Stimulated activated CD4-positive, alpha-beta T cell treated with anti-CD3 and anti-CD28 coated beads, Interleukin-2, amount 100 ng/mL, for 48 hours (primary cell): ENCODE results near the gene NDUFV2.
"Not testable (repeated sequence)": the region's sequence is repeated elsewhere in the genome, so short reads cannot be mapped to it uniquely, and the experiment has no call there.

Source experiments
- DNase-seq, 2 donors: peaks; one replicate each; pipeline ENCODE4 v3.0.0-alpha.2; 2020

The NDUFV2 gene

DNA sequence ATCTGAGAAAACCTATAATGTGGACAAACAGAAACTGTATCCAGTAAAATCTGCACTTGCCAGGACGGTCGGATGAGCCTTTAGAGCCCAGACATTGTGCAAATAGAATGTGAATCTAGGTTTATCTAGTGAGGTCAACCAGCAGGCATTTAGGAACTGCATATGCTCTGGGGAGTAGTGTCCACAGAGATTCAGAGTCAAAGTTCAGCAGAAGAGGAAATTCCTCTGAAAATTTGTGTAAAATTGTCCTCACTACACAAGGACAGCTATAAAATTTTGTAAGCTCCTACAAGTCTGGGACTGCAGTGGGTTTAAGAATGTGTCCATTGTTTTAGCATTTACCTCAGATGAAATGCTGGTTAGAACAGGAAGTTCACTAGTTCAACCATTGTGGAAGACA, 9.8 kb upstream of the NDUFV2 start:
- DNase-seq, result no peak

DNA sequence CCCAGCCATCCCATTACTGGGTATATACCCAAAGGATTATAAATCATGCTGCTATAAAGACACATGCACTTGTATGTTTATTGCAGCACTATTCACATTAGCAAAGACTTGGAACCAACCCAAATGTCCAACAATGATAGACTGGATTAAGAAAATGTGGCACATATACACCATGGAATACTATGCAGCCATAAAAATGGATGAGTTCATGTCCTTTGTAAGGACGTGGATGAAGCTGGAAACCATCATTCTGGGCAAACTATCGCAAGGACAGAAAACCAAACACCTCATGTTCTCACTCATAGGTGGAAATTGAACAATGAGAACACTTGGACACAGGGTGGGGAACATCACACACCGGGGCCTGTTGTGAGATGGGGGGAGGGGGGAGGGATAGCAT, 9.4 kb upstream of the NDUFV2 start:
- DNase-seq, result not testable (repeated sequence)

DNA sequence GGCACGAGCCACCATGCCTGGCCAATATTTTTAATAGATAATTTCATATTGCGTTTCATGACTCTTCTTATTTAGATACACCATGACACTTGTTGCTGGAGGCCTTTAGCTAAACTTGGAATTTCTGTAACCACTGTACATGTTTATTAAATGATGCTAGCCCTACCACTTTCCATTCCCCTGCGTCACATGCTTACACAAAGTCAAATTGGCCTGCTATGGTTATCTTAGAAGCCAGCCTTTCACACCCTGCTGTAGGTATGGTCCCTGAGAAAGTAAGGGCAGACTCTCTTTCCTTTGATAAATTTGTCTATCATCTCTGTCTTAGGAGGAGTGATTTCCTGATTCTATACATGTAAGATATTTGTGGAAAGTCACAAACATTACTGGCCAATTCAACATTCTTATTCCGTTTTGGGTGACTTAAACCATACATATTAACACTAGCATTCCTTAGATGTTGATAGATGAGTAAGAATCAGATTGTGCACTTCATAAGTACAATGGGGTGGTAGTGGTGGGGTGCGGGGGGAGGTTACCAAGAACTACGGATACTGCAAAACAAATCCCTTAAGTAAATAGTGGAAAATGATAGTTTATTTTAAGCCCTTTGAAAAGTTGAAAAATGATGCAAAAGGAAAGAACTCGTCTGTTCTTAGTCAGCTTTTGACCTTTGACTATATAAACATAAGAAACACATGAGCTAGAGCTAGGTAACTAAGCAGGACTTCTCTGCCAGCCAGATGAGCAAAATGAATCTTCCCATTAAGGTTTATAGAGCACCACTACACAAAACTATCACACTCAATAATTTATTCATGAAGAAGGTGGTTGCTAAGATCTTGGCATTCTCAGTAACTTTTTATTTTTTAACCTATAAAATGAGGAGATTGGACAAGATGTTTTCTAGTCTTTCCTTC, 7.9 kb upstream of the NDUFV2 start:
- DNase-seq, result peak in 1 of 2 donors; percentile 41

GRCh38 chr18:9095297-9096006, 7.0 kb upstream of the NDUFV2 start:
- DNase-seq, result peak in 1 of 2 donors; percentile 38

GRCh38 chr18:9096007-9096371, 6.5 kb upstream of the NDUFV2 start:
- DNase-seq, result no peak

DNA sequence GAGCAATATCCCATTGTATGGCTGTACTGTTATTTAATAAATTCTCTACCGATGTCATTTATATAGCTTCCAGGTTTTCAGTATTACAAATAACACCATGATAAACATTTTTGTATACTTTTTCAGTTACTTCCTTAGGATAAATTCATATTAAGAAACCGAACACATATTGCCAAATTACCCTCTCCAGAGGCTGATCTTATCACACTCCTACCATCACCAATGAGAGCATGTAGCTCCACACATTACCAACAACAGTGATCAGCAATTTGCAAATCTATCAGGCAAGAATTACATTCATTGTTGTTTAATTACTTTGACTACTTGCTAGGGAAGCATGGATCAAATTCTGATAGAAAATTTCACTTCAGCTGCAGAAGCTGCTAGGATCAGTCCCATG, 5.8 kb upstream of the NDUFV2 start:
- DNase-seq, result no peak

DNA sequence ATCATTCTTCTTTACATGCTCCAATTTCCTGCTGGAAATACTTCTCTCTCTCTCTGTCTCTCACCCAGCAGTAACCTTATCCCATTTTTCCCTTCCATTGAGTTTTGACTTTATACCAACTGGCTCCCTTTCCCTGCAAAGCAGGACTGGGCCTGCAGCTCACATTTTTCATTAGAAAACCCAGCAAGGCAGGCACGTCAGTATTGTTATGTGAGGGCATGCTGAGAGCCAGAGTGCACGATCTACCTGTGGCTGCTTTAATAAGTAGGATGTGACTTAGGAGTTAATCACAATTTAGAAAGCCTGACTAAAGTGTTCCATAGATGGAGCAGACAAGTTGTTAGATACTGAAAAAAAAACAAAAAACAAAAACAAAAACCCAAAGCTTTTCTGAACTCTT, 5.2 kb upstream of the NDUFV2 start:
- DNase-seq, result no peak

GRCh38 chr18:9100796-9101195, 1.7 kb upstream of the NDUFV2 start:
- DNase-seq, result no peak

DNA sequence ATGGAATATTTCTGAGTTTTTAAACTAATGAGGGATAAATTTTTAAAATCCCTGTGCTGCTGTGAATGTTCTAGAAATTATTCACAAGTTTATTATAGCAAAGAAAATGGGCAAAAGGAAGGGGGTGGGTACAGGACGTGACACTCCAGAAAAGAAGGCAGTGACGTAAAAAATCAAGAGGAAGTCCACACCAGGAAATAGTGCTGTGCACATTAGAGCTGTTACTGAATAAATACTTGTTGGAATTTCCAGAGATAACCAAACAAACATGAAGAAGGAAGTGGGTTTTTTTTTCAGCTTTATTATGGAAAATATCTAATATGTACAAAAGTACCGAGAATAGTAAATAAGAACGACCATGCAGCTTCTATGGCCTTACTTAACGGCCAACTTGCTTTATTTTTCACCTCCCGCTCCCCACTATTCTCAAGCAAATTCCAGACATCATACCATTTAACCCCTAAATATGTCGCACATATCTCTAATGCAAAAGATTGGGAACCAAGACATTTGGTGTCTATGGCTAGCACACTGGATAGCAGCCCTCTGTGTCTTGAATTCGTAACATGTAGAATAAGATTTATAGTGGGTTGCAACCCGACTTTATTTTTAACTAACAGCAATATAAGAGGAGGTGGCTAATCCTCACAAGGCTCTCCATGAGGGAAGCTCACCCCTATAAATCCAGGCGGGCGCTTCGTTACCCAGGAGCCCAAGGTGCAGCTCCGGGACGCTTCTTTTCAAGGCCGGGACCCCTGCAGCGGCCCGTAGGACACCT, 580 bp upstream of the NDUFV2 start:
- DNase-seq, result no peak

GRCh38 chr18:9103376-9103873, 926 bp downstream of the NDUFV2 start:
- DNase-seq, result no peak

- DNase-seq, result no peak
Observed at GRCh38 chr18:9104244-9104901, 1.9 kb downstream of the NDUFV2 start.

- no peak for DNase-seq
Observed at GRCh38 chr18:9105420-9105819, 2.9 kb downstream of the NDUFV2 start.

- no peak for DNase-seq
Observed at GRCh38 chr18:9106094-9106493, 3.6 kb downstream of the NDUFV2 start.

DNA sequence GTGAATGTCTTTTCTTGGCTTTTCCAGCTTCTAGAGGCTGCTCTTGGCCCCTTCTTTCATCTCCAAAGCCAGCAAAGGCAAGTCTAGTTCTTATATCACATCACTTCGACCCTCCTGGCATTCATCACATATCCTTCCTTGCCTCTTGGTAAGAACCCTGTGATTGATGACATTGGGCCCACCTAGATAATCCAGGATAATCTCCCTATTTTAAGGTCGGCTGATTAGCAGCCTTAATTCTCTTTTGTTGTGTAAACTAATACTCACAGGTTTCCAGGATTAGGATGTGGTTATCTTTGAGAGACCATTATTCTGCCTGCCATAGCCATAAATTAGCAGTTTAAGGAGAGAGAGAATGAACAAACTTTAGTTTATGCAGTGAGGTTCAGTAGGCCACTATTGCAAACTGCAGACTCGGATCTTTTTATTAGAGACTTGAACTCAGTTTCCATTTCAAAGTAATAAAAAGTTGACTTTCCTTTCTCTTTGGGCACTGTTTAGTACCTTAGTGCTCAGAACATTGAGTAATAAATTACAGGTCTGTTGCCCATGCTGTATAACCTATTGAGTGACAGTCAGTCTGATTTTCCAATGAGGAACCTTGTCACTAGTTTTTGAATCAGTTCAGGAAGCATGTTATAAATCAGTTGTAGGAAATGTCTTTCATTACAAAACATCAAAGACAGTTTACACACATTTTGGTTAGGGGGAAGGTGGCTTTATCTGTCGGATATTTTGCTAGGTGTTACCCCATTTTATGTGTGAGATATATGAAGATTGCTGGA, 4.5 kb downstream of the NDUFV2 start:
- no peak for DNase-seq

DNA sequence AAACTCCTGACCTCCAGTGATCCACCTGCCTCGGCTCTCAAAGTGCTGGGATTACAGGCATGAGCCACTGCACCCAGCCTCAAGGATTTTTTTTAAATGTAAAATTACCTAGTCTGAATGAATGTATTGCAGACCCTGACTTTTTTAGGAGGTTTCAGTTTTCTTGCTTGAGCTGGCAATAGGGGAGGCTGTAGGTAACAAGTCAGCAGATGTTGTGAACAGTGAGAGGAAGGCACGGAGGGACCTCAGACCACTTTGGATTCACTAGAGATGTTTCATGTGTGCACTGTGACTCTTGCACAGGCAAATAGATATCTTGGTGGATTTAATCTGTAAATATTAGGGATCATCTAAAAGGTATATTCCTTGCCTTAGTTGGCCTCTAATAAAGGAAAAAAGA, 6.4 kb downstream of the NDUFV2 start:
- no peak for DNase-seq

DNA sequence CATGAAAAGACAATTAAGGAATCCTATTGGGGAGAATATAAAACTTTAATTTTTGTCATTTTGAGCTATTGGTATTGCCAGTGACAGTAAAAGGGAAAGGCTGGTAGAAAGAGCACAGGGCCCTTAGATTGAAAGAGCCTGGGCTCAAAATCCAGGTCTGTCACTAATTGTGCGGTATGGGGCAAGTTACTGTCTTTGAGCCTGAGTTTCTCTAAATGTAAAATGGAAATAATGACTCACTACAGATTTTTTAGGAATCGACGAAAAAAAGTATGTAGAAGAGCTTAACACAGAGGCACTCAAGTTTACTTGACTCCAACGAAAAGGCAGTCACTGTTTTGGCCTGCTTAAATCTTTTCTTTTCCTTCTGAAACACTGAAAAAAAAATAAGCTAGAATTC, 7.0 kb downstream of the NDUFV2 start:
- DNase-seq, result no peak

DNA sequence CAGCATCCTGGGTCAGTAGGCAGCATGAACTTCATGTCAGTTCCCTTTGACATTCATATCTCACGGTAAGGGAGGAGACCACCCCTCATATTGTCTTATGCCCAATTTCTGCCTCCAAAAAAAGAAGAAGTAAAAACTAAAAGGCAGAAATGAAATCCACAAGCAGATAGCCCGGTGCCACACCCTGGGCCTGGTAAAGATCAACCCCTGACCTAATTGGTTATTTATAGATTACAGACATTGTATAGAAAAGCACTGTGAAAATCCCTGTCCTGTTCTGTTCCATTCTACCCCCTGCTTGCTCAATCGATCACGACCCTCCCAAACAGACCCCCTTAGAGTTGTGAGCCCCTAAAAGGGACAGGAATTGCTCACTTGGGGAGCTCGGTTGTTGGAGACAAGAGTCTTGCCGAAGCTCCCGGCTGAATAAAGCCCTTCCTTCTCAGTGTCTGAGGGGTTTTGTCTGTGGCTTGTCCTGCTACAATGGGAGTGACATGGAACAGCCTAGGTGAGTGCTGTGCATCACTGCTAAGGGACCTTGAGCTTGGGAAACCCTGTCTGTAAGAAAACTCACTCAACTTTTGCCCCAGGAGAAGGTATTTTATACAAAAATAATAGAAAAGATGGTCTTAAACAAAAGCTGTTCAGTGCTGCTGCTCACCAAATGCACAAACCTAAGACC, 11.1 kb downstream of the NDUFV2 start:
- no peak for DNase-seq

- no peak for DNase-seq
Observed at GRCh38 chr18:9115984-9116383, 13.5 kb downstream of the NDUFV2 start.

DNA sequence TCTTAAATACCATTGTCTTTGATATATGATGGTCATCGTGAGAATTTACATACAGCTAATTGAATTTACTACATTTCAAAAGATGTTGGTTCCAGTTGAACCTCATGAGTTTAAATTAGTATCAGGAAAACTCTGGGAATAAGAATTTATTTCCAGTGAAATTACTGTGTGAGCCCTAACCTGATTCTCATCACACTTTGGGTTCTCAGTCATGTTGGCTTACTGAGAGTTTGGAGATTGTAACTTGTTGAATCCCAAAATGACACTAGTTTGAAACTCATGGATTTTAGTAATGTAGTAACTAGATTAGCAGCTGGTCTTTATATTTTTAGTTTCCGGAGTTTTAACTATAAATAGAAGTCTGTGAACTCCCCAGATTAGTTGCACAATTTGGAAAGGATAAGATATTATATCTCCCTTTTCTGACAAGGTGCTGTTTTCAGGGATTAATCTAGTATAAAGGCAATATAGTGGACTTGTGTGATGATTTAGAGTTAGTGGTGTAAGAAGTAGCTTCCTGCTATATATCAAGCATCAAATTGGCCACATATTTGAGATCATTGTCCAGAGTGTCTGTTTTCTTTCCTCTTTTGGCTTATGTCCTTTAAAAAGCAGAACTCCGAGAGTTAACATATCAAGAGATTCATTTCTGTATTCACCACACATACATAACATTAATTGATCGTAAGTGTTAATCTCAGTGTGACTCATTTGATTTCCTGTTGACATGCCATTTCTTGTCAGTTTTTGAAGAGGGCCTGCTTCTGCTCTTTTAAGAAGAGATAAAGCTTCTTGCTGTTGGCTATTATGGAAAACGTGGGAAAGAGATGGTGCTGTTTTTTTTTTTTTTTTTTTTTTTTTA, 15.7 kb downstream of the NDUFV2 start:
- no peak for DNase-seq

- DNase-seq, result no peak
Observed at GRCh38 chr18:9120796-9121195, 18.3 kb downstream of the NDUFV2 start.
